Measurements from ENCODE around the gene OBSCN. TPM values are rescaled to one million over a fixed set of nuclear protein-coding genes. Genes with fewer than 3 reads are reported as not detected.

Gene OBSCN
- total RNA-seq, 1 experiment from 2014 or later = 10.5 TPM

DNA sequence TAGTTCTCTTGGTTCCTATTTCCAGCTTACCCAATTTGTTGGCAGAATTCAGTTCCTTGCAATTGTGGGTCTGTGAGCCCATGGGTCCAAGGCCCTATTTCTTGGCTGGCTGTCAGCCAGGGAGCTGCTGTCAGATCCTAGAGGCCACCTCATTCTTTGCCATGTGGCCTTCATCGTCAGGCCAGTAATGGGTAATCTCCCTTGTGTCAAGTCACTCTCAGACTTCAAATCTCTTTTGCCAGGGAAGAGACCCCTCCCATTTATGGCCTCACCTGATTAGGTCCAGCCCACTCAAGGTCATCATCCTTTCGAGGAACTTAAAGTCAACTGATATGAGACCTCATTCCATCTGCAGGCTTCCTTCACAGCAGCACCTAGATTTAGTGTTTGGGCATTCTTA lies 17.9 kb downstream of the OBSCN start:
- Histone ChIP-seq H3K27me3 (ENCODE audit: control insufficient read depth, insufficient read depth, low read length) (no peaks in the 10 kb centered on the region), H3K27ac (ENCODE audit: low read length) (no peak overlapping the region), H3K9me3 (ENCODE audit: control insufficient read depth, insufficient read depth, low read depth, low read length) (no peaks in the 10 kb centered on the region; the same call in 1 of the 2 replicates), H3K4me1 (ENCODE audit: control insufficient read depth, insufficient read depth, low read length) (peaks cover 5% of the 10 kb centered on the region; the same call in 1 of the 2 replicates), H3K4me3 (ENCODE audit: low read depth in 2 of 2, low read length in 2 of 2) (no peak overlapping the region), H3K36me3 (ENCODE audit: control insufficient read depth, insufficient read depth, low read length) (no peaks in the 10 kb centered on the region)
- no peak for ATAC-seq
- no peak for TF ChIP-seq TCF7L2 (IDR thresholded peaks at IDR 0.05; ENCODE audit: low read depth, low read length)
- TF ChIP-seq POLR2AphosphoS5 (IDR thresholded peaks at IDR 0.05; ENCODE audit: low read depth, low read length) = no peak
- no peak for TF ChIP-seq SIN3A (IDR thresholded peaks at IDR 0.05; ENCODE audit: borderline replicate concordance, insufficient read depth, low read depth, low read length)
- TF ChIP-seq, protein P1, sequence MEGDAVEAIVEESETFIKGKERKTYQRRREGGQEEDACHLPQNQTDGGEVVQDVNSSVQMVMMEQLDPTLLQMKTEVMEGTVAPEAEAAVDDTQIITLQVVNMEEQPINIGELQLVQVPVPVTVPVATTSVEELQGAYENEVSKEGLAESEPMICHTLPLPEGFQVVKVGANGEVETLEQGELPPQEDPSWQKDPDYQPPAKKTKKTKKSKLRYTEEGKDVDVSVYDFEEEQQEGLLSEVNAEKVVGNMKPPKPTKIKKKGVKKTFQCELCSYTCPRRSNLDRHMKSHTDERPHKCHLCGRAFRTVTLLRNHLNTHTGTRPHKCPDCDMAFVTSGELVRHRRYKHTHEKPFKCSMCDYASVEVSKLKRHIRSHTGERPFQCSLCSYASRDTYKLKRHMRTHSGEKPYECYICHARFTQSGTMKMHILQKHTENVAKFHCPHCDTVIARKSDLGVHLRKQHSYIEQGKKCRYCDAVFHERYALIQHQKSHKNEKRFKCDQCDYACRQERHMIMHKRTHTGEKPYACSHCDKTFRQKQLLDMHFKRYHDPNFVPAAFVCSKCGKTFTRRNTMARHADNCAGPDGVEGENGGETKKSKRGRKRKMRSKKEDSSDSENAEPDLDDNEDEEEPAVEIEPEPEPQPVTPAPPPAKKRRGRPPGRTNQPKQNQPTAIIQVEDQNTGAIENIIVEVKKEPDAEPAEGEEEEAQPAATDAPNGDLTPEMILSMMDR (IDR thresholded peaks at IDR 0.05) = no peak
- TF ChIP-seq, protein P2, sequence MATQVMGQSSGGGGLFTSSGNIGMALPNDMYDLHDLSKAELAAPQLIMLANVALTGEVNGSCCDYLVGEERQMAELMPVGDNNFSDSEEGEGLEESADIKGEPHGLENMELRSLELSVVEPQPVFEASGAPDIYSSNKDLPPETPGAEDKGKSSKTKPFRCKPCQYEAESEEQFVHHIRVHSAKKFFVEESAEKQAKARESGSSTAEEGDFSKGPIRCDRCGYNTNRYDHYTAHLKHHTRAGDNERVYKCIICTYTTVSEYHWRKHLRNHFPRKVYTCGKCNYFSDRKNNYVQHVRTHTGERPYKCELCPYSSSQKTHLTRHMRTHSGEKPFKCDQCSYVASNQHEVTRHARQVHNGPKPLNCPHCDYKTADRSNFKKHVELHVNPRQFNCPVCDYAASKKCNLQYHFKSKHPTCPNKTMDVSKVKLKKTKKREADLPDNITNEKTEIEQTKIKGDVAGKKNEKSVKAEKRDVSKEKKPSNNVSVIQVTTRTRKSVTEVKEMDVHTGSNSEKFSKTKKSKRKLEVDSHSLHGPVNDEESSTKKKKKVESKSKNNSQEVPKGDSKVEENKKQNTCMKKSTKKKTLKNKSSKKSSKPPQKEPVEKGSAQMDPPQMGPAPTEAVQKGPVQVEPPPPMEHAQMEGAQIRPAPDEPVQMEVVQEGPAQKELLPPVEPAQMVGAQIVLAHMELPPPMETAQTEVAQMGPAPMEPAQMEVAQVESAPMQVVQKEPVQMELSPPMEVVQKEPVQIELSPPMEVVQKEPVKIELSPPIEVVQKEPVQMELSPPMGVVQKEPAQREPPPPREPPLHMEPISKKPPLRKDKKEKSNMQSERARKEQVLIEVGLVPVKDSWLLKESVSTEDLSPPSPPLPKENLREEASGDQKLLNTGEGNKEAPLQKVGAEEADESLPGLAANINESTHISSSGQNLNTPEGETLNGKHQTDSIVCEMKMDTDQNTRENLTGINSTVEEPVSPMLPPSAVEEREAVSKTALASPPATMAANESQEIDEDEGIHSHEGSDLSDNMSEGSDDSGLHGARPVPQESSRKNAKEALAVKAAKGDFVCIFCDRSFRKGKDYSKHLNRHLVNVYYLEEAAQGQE (IDR thresholded peaks at IDR 0.05; ENCODE audit: insufficient read depth in 1 of 2, low read depth in 2 of 2, low read length in 1 of 2) = no peak
- ChIA-PET CTCF (no interaction called here), POLR2A (no interaction called here)
- in situ Hi-C loops (cut with HindIII; ENCODE audit: low pct_unique_long_range_greater_than_20kb, low sequenced_read_pairs) = no loop called here
- no TSS peak for BruUV-seq (replicated peaks)
- no peak for DNase-seq (ENCODE audit: low read depth, low spot score)
- intact Hi-C loops (cut with micrococcal nuclease; ENCODE audit: unreplicated experiment) = no loop called here

DNA sequence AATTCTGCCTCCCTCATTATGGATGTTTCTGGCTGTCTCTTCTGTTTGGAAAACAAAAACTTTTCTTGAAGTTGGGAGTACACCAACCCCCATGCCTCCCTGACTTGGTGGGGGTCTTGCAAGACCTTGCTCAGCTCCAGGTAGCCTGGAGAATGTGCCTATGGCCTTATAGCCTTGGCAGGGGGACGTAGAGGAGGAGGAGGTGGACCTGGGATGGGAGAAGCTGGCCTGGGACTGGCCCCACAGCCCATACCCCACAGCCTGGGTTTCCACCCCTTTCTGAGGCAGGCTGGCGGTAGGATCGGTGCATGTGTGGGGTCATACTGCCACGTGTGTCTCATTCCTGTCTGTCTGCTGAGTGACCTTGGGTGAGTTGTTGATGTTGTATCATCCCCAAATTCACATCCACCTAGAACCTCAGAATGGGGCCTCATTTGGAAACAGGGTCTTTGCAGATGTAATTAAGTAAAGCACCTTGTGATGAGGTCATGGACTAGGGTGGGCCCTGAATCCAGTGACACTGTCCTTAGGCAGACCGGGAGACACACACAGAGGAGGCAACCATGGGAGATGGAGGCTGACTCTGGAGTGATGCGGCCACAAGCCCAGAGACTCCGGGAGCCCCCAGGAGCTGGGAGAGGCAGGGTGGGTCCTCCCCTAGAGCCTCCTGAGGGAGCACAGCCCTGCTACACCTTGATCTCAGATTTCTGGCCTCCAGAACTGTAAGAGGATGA lies 18.5 kb downstream of the OBSCN start:
- Histone ChIP-seq H3K36me3 (ENCODE audit: control insufficient read depth, insufficient read depth, low read length) (no peaks in the 10 kb centered on the region), H3K4me3 (ENCODE audit: low read depth in 2 of 2, low read length in 2 of 2) (no peak overlapping the region), H3K27me3 (ENCODE audit: control insufficient read depth, insufficient read depth, low read length) (no peaks in the 10 kb centered on the region), H3K27ac (ENCODE audit: low read length) (no peak overlapping the region), H3K9me3 (ENCODE audit: control insufficient read depth, insufficient read depth, low read depth, low read length) (no peaks in the 10 kb centered on the region; the same call in 1 of the 2 replicates), H3K4me1 (ENCODE audit: control insufficient read depth, insufficient read depth, low read length) (peaks cover 5% of the 10 kb centered on the region; the same call in 1 of the 2 replicates)
- ChIA-PET CTCF (no interaction called here), POLR2A (no interaction called here)
- in situ Hi-C loops (cut with HindIII; ENCODE audit: low pct_unique_long_range_greater_than_20kb, low sequenced_read_pairs) = no loop called here
- no peak for TF ChIP-seq POLR2AphosphoS5 (IDR thresholded peaks at IDR 0.05; ENCODE audit: low read depth, low read length)
- no peak for TF ChIP-seq SIN3A (IDR thresholded peaks at IDR 0.05; ENCODE audit: borderline replicate concordance, insufficient read depth, low read depth, low read length)
- TF ChIP-seq, protein P2 (IDR thresholded peaks at IDR 0.05; ENCODE audit: insufficient read depth in 1 of 2, low read depth in 2 of 2, low read length in 1 of 2) = no peak
- TF ChIP-seq, protein P1 (IDR thresholded peaks at IDR 0.05) = no peak
- TF ChIP-seq TCF7L2 (IDR thresholded peaks at IDR 0.05; ENCODE audit: low read depth, low read length) = no peak
- ATAC-seq (no peak), DNase-seq (ENCODE audit: low read depth, low spot score) (no peak)
- BruUV-seq (replicated peaks) = no TSS peak
- intact Hi-C loops (cut with micrococcal nuclease; ENCODE audit: unreplicated experiment) = no loop called here
